ENCODE results near the gene AIP. TPM values are rescaled to one million over a fixed set of nuclear protein-coding genes. Genes with fewer than 3 reads are reported as not detected.

AIP gene
- total and polyA plus RNA-seq, 2 donors (not counting 1 experiment from before 2014, with no cell fraction given): 127 to 205 TPM

GRCh38 chr11:67489885-67490726, 7.3 kb downstream of the AIP start:
- POLR2A ChIA-PET: interaction anchor here (1.1 to 1.2 kb wide), 5 partner anchors 7 to 101 kb away, joined by 3 to 5 read pairs (median 3); partner anchors contain the start of genes AIP, PPP1CA, RAD9A and TMEM134
- no peak overlapping the region for H3K4me2 ChIP-seq (replicated peaks; ENCODE audit: low read depth, low read length, poor library complexity, severe bottlenecking)
- WGBS (ENCODE audit: insufficient coverage): 92% methylated on average over 23 of the region's 23 CpGs

More at GRCh38 chr11:67489885-67490726, 7.3 kb downstream of the AIP start:
- Histone ChIP-seq H3K79me2 (ENCODE audit: control insufficient read depth, insufficient read depth, low read length) (peaks cover 51% of the 10 kb centered on the region), H3K27me3 (replicated peaks in 1 of 4; ENCODE audit: control extremely low read depth in 1 of 4, control insufficient read depth in 3 of 4, insufficient read depth in 4 of 4, low read length in 3 of 4) (no peaks in the 10 kb centered on the region), H3K9me3 (ENCODE audit: control extremely low read depth in 1 of 3, control insufficient read depth in 2 of 3, insufficient read depth in 1 of 3, low read length in 2 of 3) (no peaks in the 10 kb centered on the region), H3K27ac (ENCODE audit: low read length in 2 of 2) (no peak overlapping the region), H4K20me1 (ENCODE audit: control insufficient read depth, insufficient read depth, low read length, poor library complexity, severe bottlenecking) (peaks cover 77% of the 10 kb centered on the region), H3K4me1 (ENCODE audit: control insufficient read depth in 2 of 2, insufficient read depth in 2 of 2, low read length in 2 of 2) (peaks cover 19 to 32% of the 10 kb centered on the region in 2 donors), H3K9ac (ENCODE audit: low read length) (no peak overlapping the region), H3K4me3 (ENCODE audit: control extremely low read depth in 1 of 5, extremely low read depth in 1 of 5, insufficient read depth in 1 of 5, low read depth in 2 of 5, low read length in 4 of 5) (no peak overlapping the region), H2AFZ (ENCODE audit: insufficient read depth, low read depth, low read length, poor library complexity, severe bottlenecking) (no peak overlapping the region), H3K36me3 (replicated peaks in 1 of 2; ENCODE audit: control extremely low read depth in 1 of 2, control insufficient read depth in 1 of 2, extremely low read depth in 1 of 2, insufficient read depth in 2 of 2, low read length in 1 of 2) (peaks cover 0 to 79% of the 10 kb centered on the region in 2 experiments)
- Mint-ChIP-seq H3K27ac (peak overlapping the region; percentile 67), H3K4me1 (peaks cover 30% of the 10 kb centered on the region), H3K27me3 (no peaks in the 10 kb centered on the region), H3K9me3 (ENCODE audit: insufficient read depth) (no peaks in the 10 kb centered on the region), H3K4me3 (no peak overlapping the region)
- ATAC-seq (ENCODE audit: low read depth) (no peak), DNase-seq (no peak)
- TF ChIP-seq EZH2 (IDR thresholded peaks at IDR 0.05; ENCODE audit: borderline replicate concordance, insufficient read depth, low read depth, low read length, poor library complexity, severe bottlenecking) (no peak), CTCF (IDR thresholded peaks at IDR 0.05) (no peak)
- intact Hi-C loops (cut with micrococcal nuclease): no loop called here
- CTCF ChIA-PET: interaction anchor here (1.0 to 1.2 kb wide), 2 partner anchors 71 to 89 kb away, joined by 3 read pairs; no protein-coding TSS in a partner anchor
